NT2/D1 (cell line): ENCODE results near the gene KCNQ5.

ENCODE experiments used
- DNase-seq: peaks from one replicate; pipeline ENCODE4 v3.0.0-alpha.2; 2011; ENCODE audit warnings: low read depth, low spot score
- H3K27me3 ChIP-seq: 2 replicates; pipeline ENCODE4 v1.6.0; 2011; ENCODE audit warnings: mild to moderate bottlenecking; ENCODE audit not compliant: insufficient read length, insufficient read depth
- H3K36me3 ChIP-seq: 2 replicates; pipeline ENCODE4 v1.6.1; 2011; ENCODE audit warnings: mild to moderate bottlenecking, low read length, mixed read lengths; ENCODE audit not compliant: insufficient read depth, insufficient read length
- H3K4me1 ChIP-seq: 2 replicates; pipeline ENCODE4 v1.5.1; 2011; ENCODE audit not compliant: insufficient read depth, insufficient read length
- H3K4me3 ChIP-seq: 2 replicates; pipeline ENCODE4 v1.5.1; 2011; ENCODE audit warnings: low read depth; ENCODE audit not compliant: insufficient read length
- H3K9ac ChIP-seq: 2 replicates; pipeline ENCODE4 v1.6.0; 2011; ENCODE audit warnings: low read depth; ENCODE audit not compliant: insufficient read length
- H3K9me3 ChIP-seq: 2 replicates; pipeline ENCODE4 v1.5.1; 2011; ENCODE audit warnings: mild to moderate bottlenecking, low read length; ENCODE audit not compliant: insufficient read depth
- SUZ12 ChIP-seq: IDR thresholded peaks from 2 replicates; pipeline ENCODE4 v1.6.1; 2011; ENCODE audit not compliant: insufficient read length, insufficient read depth; ENCODE audit errors: extremely low read depth
- YY1 ChIP-seq: IDR thresholded peaks from 2 replicates; pipeline ENCODE4 v1.6.1; 2011; ENCODE audit not compliant: insufficient read length, insufficient read depth
- ZNF274 ChIP-seq: IDR thresholded peaks from 2 replicates; pipeline ENCODE4 v1.6.1; 2011; ENCODE audit warnings: mild to moderate bottlenecking, low read depth, low read length

KCNQ5 gene

GRCh38 chr6:72941263-72941662 lies 319.4 kb downstream of the KCNQ5 start:
- TF ChIP-seq ZNF274 (no peak), SUZ12 (no peak), YY1 (no peak)
- Histone ChIP-seq H3K9me3 (no peaks in the 10 kb centered on the region), H3K4me1 (no peaks in the 10 kb centered on the region), H3K27me3 (no peaks in the 10 kb centered on the region), H3K4me3 (no peak overlapping the region), H3K36me3 (no peaks in the 10 kb centered on the region), H3K9ac (no peak overlapping the region)
- DNase-seq = no peak

GRCh38 chr6:72941751-72942150 lies 319.9 kb downstream of the KCNQ5 start:
- no peak for DNase-seq
- Histone ChIP-seq H3K4me3 (no peak overlapping the region), H3K27me3 (no peaks in the 10 kb centered on the region), H3K9ac (no peak overlapping the region), H3K9me3 (no peaks in the 10 kb centered on the region), H3K4me1 (no peaks in the 10 kb centered on the region), H3K36me3 (no peaks in the 10 kb centered on the region)
- TF ChIP-seq ZNF274 = no peak
- TF ChIP-seq SUZ12 = no peak
- no peak for TF ChIP-seq YY1

GRCh38 chr6:72943699-72944098 lies 321.8 kb downstream of the KCNQ5 start:
- DNase-seq = no peak
- no peaks in the 10 kb centered on the region for H3K27me3 ChIP-seq
- H3K36me3 ChIP-seq = no peaks in the 10 kb centered on the region
- no peaks in the 10 kb centered on the region for H3K9me3 ChIP-seq
- no peak overlapping the region for H3K9ac ChIP-seq
- H3K4me3 ChIP-seq = no peak overlapping the region
- H3K4me1 ChIP-seq = no peaks in the 10 kb centered on the region
- TF ChIP-seq ZNF274 (no peak), SUZ12 (no peak), YY1 (no peak)

GRCh38 chr6:72944660-72945059 lies 322.8 kb downstream of the KCNQ5 start:
- H3K4me3 ChIP-seq = no peak overlapping the region
- H3K27me3 ChIP-seq = no peaks in the 10 kb centered on the region
- TF ChIP-seq SUZ12 (no peak), ZNF274 (no peak), YY1 (no peak)
- H3K36me3 ChIP-seq = no peaks in the 10 kb centered on the region
- H3K9me3 ChIP-seq = no peaks in the 10 kb centered on the region
- DNase-seq = no peak
- H3K4me1 ChIP-seq = no peaks in the 10 kb centered on the region
- H3K9ac ChIP-seq = no peak overlapping the region

GRCh38 chr6:72946774-72947173 lies 324.9 kb downstream of the KCNQ5 start:
- no peaks in the 10 kb centered on the region for H3K36me3 ChIP-seq
- no peak for DNase-seq

GRCh38 chr6:72947534-72947933 lies 325.7 kb downstream of the KCNQ5 start:
- no peaks in the 10 kb centered on the region for H3K9me3 ChIP-seq
- no peaks in the 10 kb centered on the region for H3K27me3 ChIP-seq
- TF ChIP-seq SUZ12 (no peak), ZNF274 (no peak), YY1 (no peak)
- H3K4me1 ChIP-seq = no peaks in the 10 kb centered on the region
- H3K4me3 ChIP-seq = no peak overlapping the region
- no peak for DNase-seq
- no peak overlapping the region for H3K9ac ChIP-seq
- H3K36me3 ChIP-seq = no peaks in the 10 kb centered on the region

More at GRCh38 chr6:72946774-72947173, 324.9 kb downstream of the KCNQ5 start:
- Histone ChIP-seq H3K9ac (no peak overlapping the region), H3K27me3 (no peaks in the 10 kb centered on the region), H3K9me3 (no peaks in the 10 kb centered on the region), H3K4me1 (no peaks in the 10 kb centered on the region), H3K4me3 (no peak overlapping the region)
- TF ChIP-seq ZNF274 = no peak
- TF ChIP-seq YY1 = no peak
- no peak for TF ChIP-seq SUZ12

GRCh38 chr6:72948153-72948552 lies 326.3 kb downstream of the KCNQ5 start:
- Histone ChIP-seq H3K9ac (no peak overlapping the region), H3K36me3 (no peaks in the 10 kb centered on the region), H3K9me3 (no peaks in the 10 kb centered on the region), H3K4me1 (no peaks in the 10 kb centered on the region), H3K27me3 (no peaks in the 10 kb centered on the region), H3K4me3 (no peak overlapping the region)
- TF ChIP-seq ZNF274 (no peak), YY1 (no peak), SUZ12 (no peak)
- DNase-seq = no peak
